Naive thymus-derived CD4-positive, alpha-beta T cell (primary cell): ENCODE results near the gene CYP26B1. TPM values are rescaled to one million over a fixed set of nuclear protein-coding genes. Genes with fewer than 3 reads are reported as not detected.
"Not testable (repeated sequence)": the region's sequence is repeated elsewhere in the genome, so short reads cannot be mapped to it uniquely, and the experiment has no call there.

ENCODE experiments used
- ATAC-seq: fragments of 150-1000 bp; cut with Tn5 transposase; 2 replicates; pipeline ENCODE4 v1.10.0; 2021; ENCODE audit warnings: mild to moderate bottlenecking, moderate library complexity
- CTCF ChIA-PET: fragments of 350-600 bp; sonication (Branson Sonifier 250); formaldehyde crosslinking; loops from one replicate; lab custom pipeline; 2021; ENCODE audit warnings: antibody characterized with exemption; lab: Charles Lee
- POLR2A ChIA-PET: fragments of 350-600 bp; sonication (Branson Sonifier 250); formaldehyde crosslinking; loops from one replicate; lab custom pipeline; 2021; ENCODE audit warnings: antibody characterized with exemption, inconsistent platforms; lab: Charles Lee
- DNase-seq, 9 donors: peaks; one replicate each; pipeline versions ENCODE4 v3.0.0 to v3.0.0-alpha.2; 2020 to 2022; ENCODE audit warnings: mixed read lengths in 1 of 9
- H3K27ac ChIP-seq: one replicate; pipeline ENCODE4 v1.7.0; 2013; ENCODE audit warnings: mild to moderate bottlenecking, low read depth, low read length, moderate library complexity
- H3K27me3 ChIP-seq, 2 donors: one replicate each; pipeline ENCODE4 v1.7.0; 2013; ENCODE audit warnings: low read length in 2 of 2, mild to moderate bottlenecking in 2 of 2, moderate library complexity in 2 of 2; ENCODE audit not compliant: control insufficient read depth in 2 of 2, insufficient read depth in 2 of 2
- H3K36me3 ChIP-seq, 3 experiments: 1 replicate in 2 of 3; 2 replicates in 1 of 3; pipeline ENCODE4 v1.7.0; 2013; ENCODE audit warnings: low read length in 3 of 3, mild to moderate bottlenecking in 3 of 3, moderate library complexity in 1 of 3; ENCODE audit not compliant: insufficient read depth in 3 of 3, control insufficient read depth in 2 of 3
- H3K4me1 ChIP-seq, 2 donors: one replicate each; pipeline ENCODE4 v1.7.0; 2013; ENCODE audit warnings: low read length in 2 of 2, mild to moderate bottlenecking in 2 of 2, moderate library complexity in 1 of 2; ENCODE audit not compliant: control insufficient read depth in 2 of 2, insufficient read depth in 2 of 2
- H3K4me3 ChIP-seq: 2 replicates; pipeline ENCODE4 v1.7.0; 2013; ENCODE audit warnings: mild to moderate bottlenecking, low read length
- H3K9me3 ChIP-seq, 3 experiments: 1 replicate in 2 of 3; 2 replicates in 1 of 3; pipeline ENCODE4 v1.7.0; 2013; ENCODE audit warnings: low read length in 3 of 3; ENCODE audit not compliant: control insufficient read depth in 2 of 3
- H3K27ac Mint-ChIP-seq, 9 donors: one replicate each; pipeline ENCODE4 v1.8.0; 2020 to 2022; ENCODE audit warnings: mixed read lengths in 9 of 9, mild to moderate bottlenecking in 8 of 9, moderate library complexity in 5 of 9, inconsistent platforms in 2 of 9
- H3K27me3 Mint-ChIP-seq, 5 donors: one replicate each; pipeline ENCODE4 v1.8.0; 2021 to 2022; ENCODE audit warnings: mixed read lengths in 5 of 5, mild to moderate bottlenecking in 1 of 5
- H3K36me3 Mint-ChIP-seq, 5 donors: one replicate each; pipeline ENCODE4 v1.8.0; 2020 to 2022; ENCODE audit warnings: mixed read lengths in 5 of 5, mild to moderate bottlenecking in 3 of 5, inconsistent platforms in 1 of 5
- H3K4me1 Mint-ChIP-seq, 7 donors: one replicate each; pipeline ENCODE4 v1.8.0; 2020 to 2022; ENCODE audit warnings: mixed read lengths in 7 of 7, mild to moderate bottlenecking in 3 of 7, inconsistent platforms in 1 of 7
- H3K4me3 Mint-ChIP-seq, 10 donors: one replicate each; pipeline ENCODE4 v1.8.0; 2020 to 2022; ENCODE audit warnings: mild to moderate bottlenecking in 10 of 10, mixed read lengths in 10 of 10, moderate library complexity in 6 of 10, inconsistent platforms in 2 of 10
- H3K9me3 Mint-ChIP-seq, 11 donors: one replicate each; pipeline ENCODE4 v1.8.0; 2020 to 2022; ENCODE audit warnings: mixed read lengths in 11 of 11, mild to moderate bottlenecking in 4 of 11, inconsistent platforms in 1 of 11, moderate library complexity in 1 of 11
- intact Hi-C, 2 donors: fragments of 100-400 bp; cut with micrococcal nuclease; formaldehyde crosslinking; loops; one replicate each; pipeline ENCODE4 v1.15.1; 2023
- polyA plus RNA-seq, 2 donors: library from polyadenylated mRNA; unstranded; fragments of 300-500 nt; fragmentation: Illumina TruSeq; gene quantifications; one replicate each; pipeline ENCODE4 v1.2.3, GENCODE V29; 2021
- total RNA-seq, 6 experiments: library from RNA in 5 of 6; stranded (reverse) in 5 of 6; gene quantifications; 1 replicate in 5 of 6; 2 replicates in 1 of 6; pipeline ENCODE4 v1.2.3 and lab custom pipeline; 2021 to 2026

Gene CYP26B1
- total and polyA plus RNA-seq, 7 experiments from 2014 or later: not detected

- H3K27me3 Mint-ChIP-seq: peaks cover 0 to 18% (median 2%) of the 10 kb centered on the region in 5 donors
- H3K9me3 ChIP-seq, H3K27ac Mint-ChIP-seq, H3K36me3 ChIP-seq, H3K27me3 ChIP-seq, H3K4me1 Mint-ChIP-seq, H3K4me1 ChIP-seq, ATAC-seq, H3K36me3 Mint-ChIP-seq, CTCF ChIA-PET, H3K27ac ChIP-seq, H3K9me3 Mint-ChIP-seq, H3K4me3 ChIP-seq, intact Hi-C loops, DNase-seq, POLR2A ChIA-PET, H3K4me3 Mint-ChIP-seq: not testable (repeated sequence)
These were observed 60.6 kb downstream of the CYP26B1 start for GRCh38 chr2:72086871-72087633.

- intact Hi-C loops: no loop called here
- POLR2A ChIA-PET: no interaction called here
- DNase-seq (no peak), ATAC-seq (no peak)
- no peak overlapping the region for H3K27ac Mint-ChIP-seq
- H3K9me3 Mint-ChIP-seq: peaks cover 0 to 10% (median 1%) of the 10 kb centered on the region in 11 donors
- Histone ChIP-seq H3K27ac (no peak overlapping the region), H3K4me3 (no peak overlapping the region), H3K9me3 (no peaks in the 10 kb centered on the region), H3K36me3 (no peaks in the 10 kb centered on the region), H3K27me3 (no peaks in the 10 kb centered on the region), H3K4me1 (no peaks in the 10 kb centered on the region)
- H3K36me3 Mint-ChIP-seq: no peaks in the 10 kb centered on the region
- H3K4me3 Mint-ChIP-seq: no peak overlapping the region
- H3K27me3 Mint-ChIP-seq: peaks cover 0 to 13% (median 2%) of the 10 kb centered on the region in 5 donors
- no peaks in the 10 kb centered on the region for H3K4me1 Mint-ChIP-seq
- CTCF ChIA-PET: no interaction called here
These were observed 62.1 kb downstream of the CYP26B1 start for GRCh38 chr2:72085513-72085912.

GRCh38 chr2:72085036-72085435, 62.6 kb downstream of the CYP26B1 start:
- POLR2A ChIA-PET: no interaction called here
- Mint-ChIP-seq H3K27me3 (peaks cover 0 to 9% (median 2%) of the 10 kb centered on the region in 5 donors), H3K36me3 (no peaks in the 10 kb centered on the region), H3K4me1 (no peaks in the 10 kb centered on the region), H3K9me3 (peaks cover 0 to 10% (median 1%) of the 10 kb centered on the region in 11 donors), H3K4me3 (no peak overlapping the region), H3K27ac (no peak overlapping the region)
- no peak overlapping the region for H3K4me3 ChIP-seq
- CTCF ChIA-PET: no interaction called here
- H3K9me3 ChIP-seq: no peaks in the 10 kb centered on the region
- H3K27ac ChIP-seq: no peak overlapping the region
- intact Hi-C loops: no loop called here
- ATAC-seq (no peak), DNase-seq (no peak)
- no peaks in the 10 kb centered on the region for H3K4me1 ChIP-seq
- no peaks in the 10 kb centered on the region for H3K27me3 ChIP-seq
- H3K36me3 ChIP-seq: no peaks in the 10 kb centered on the region

- H3K27me3 ChIP-seq: no peaks in the 10 kb centered on the region
- ATAC-seq (no peak), DNase-seq (no peak)
- intact Hi-C loops: no loop called here
- Mint-ChIP-seq H3K27ac (no peak overlapping the region), H3K9me3 (peaks cover 0 to 7% (median 0%) of the 10 kb centered on the region in 11 donors), H3K36me3 (no peaks in the 10 kb centered on the region), H3K4me3 (no peak overlapping the region), H3K4me1 (no peaks in the 10 kb centered on the region), H3K27me3 (peaks cover 0 to 9% (median 2%) of the 10 kb centered on the region in 5 donors)
- H3K9me3 ChIP-seq: no peaks in the 10 kb centered on the region
- ChIA-PET POLR2A (no interaction called here), CTCF (no interaction called here)
- H3K36me3 ChIP-seq: no peaks in the 10 kb centered on the region
- no peak overlapping the region for H3K4me3 ChIP-seq
- no peak overlapping the region for H3K27ac ChIP-seq
- H3K4me1 ChIP-seq: no peaks in the 10 kb centered on the region
These were observed 63.1 kb downstream of the CYP26B1 start for GRCh38 chr2:72084584-72084976.

GRCh38 chr2:72083751-72084583, 63.7 kb downstream of the CYP26B1 start:
- no peak overlapping the region for H3K4me3 Mint-ChIP-seq
- H3K4me1 Mint-ChIP-seq: no peaks in the 10 kb centered on the region
- peaks cover 0 to 14% (median 0%) of the 10 kb centered on the region in 5 donors for H3K27me3 Mint-ChIP-seq
- Histone ChIP-seq H3K4me1 (no peaks in the 10 kb centered on the region), H3K27ac (no peak overlapping the region), H3K9me3 (no peaks in the 10 kb centered on the region), H3K4me3 (no peak overlapping the region), H3K36me3 (no peaks in the 10 kb centered on the region), H3K27me3 (no peaks in the 10 kb centered on the region)
- ChIA-PET CTCF (no interaction called here), POLR2A (no interaction called here)
- DNase-seq (no peak), ATAC-seq (no peak)
- intact Hi-C loops: no loop called here
- no peaks in the 10 kb centered on the region for H3K36me3 Mint-ChIP-seq
- H3K27ac Mint-ChIP-seq: no peak overlapping the region
- peaks cover 0 to 7% (median 0%) of the 10 kb centered on the region in 11 donors for H3K9me3 Mint-ChIP-seq

- Mint-ChIP-seq H3K9me3 (peaks cover 0 to 5% (median 0%) of the 10 kb centered on the region in 11 donors), H3K4me1 (no peaks in the 10 kb centered on the region), H3K4me3 (no peak overlapping the region), H3K36me3 (no peaks in the 10 kb centered on the region), H3K27ac (no peak overlapping the region), H3K27me3 (peaks cover 0 to 14% (median 0%) of the 10 kb centered on the region in 5 donors)
- Histone ChIP-seq H3K27ac (no peak overlapping the region), H3K4me3 (no peak overlapping the region), H3K36me3 (no peaks in the 10 kb centered on the region), H3K9me3 (no peaks in the 10 kb centered on the region), H3K4me1 (no peaks in the 10 kb centered on the region), H3K27me3 (no peaks in the 10 kb centered on the region)
- ATAC-seq (no peak), DNase-seq (no peak)
- intact Hi-C loops: no loop called here
- CTCF ChIA-PET: no interaction called here
- POLR2A ChIA-PET: no interaction called here
These were observed 64.8 kb downstream of the CYP26B1 start for GRCh38 chr2:72082887-72083286.
